ENCODE data around the gene QRFP. TPM values are rescaled to one million over a fixed set of nuclear protein-coding genes. Genes with fewer than 3 reads are reported as not detected.

Gene QRFP
- total and polyA plus RNA-seq, 2 of the 8 experiments (the other 6 are each of a cell fraction or from before 2014, with no cell fraction given) = not detected

- H3K79me2 ChIP-seq (ENCODE audit: control insufficient read depth in 1 of 2, insufficient read depth in 2 of 2, low read length in 2 of 2) = no peaks in the 10 kb centered on the region
- H2BK15ac ChIP-seq (ENCODE audit: low read length) = no peak overlapping the region
- H3K9me3 ChIP-seq (ENCODE audit: insufficient read depth in 2 of 2, low read depth in 1 of 2, low read length in 1 of 2) = no peaks in the 10 kb centered on the region
- no peaks in the 10 kb centered on the region for H3K79me1 ChIP-seq (ENCODE audit: low read depth, low read length)
- H3K27ac ChIP-seq (ENCODE audit: low read depth, low read length) = no peak overlapping the region
- H2BK5ac ChIP-seq (ENCODE audit: low read depth, low read length) = no peak overlapping the region
- POLR2A ChIA-PET (ENCODE audit: partially characterized antibody) = interaction anchor here (1.3 kb wide), 1 partner anchor 88 kb away, joined by 3 read pairs; no protein-coding TSS in a partner anchor
- 90% methylated on average over 10 of the region's 19 CpGs; no CpG with 5 or more reads in 1 of the 2 experiments for WGBS, 2 experiments (ENCODE audit: extremely low coverage in 1 of 2, insufficient coverage in 1 of 2, insufficient read length in 1 of 2, insufficient replicate concordance in 2 of 2, low coverage in 1 of 2, low lambda C conversion rate in 2 of 2, missing lambda C conversion rate in 1 of 2)
- no peaks in the 10 kb centered on the region for H3K23me2 ChIP-seq (ENCODE audit: low read depth, low read length)
- H3K9ac ChIP-seq (replicated peaks in 1 of 4; ENCODE audit: extremely low read depth in 1 of 4, low read depth in 3 of 4, low read length in 3 of 4) = no peak overlapping the region
- no peak overlapping the region for H3K14ac ChIP-seq (ENCODE audit: insufficient read length)
- no peak overlapping the region for H2AFZ ChIP-seq (ENCODE audit: low read length)
- H3K4me2 ChIP-seq (ENCODE audit: insufficient read depth in 1 of 2, low read depth in 2 of 2, low read length in 2 of 2) = no peak overlapping the region
- H3K18ac ChIP-seq (ENCODE audit: extremely low read depth, low read length) = no peak overlapping the region
- no peak overlapping the region for H4K91ac ChIP-seq (replicated peaks; ENCODE audit: insufficient read length, low read length)
- H4K5ac ChIP-seq (ENCODE audit: insufficient read length, low read depth, low read length) = no peak overlapping the region
- H3K27me3 ChIP-seq (replicated peaks in 1 of 4; ENCODE audit: control insufficient read depth in 3 of 4, extremely low read depth in 1 of 4, insufficient read depth in 3 of 4, low read length in 3 of 4) = no peaks in the 10 kb centered on the region
- no peak overlapping the region for H3K4ac ChIP-seq (replicated peaks; ENCODE audit: insufficient read length, low read depth, low read length)
- H3K4me1 ChIP-seq (replicated peaks in 1 of 4; ENCODE audit: control insufficient read depth in 3 of 4, insufficient read depth in 4 of 4, low read length in 3 of 4) = peaks cover 0 to 8% (median 0%) of the 10 kb centered on the region in 4 experiments; a peak in 5 of 7 replicates
- H3K56ac ChIP-seq (replicated peaks; ENCODE audit: insufficient read length, low read depth, low read length) = no peak overlapping the region
- no peak overlapping the region for H2AK5ac ChIP-seq (ENCODE audit: low read depth, low read length)
- H3K23ac ChIP-seq (ENCODE audit: insufficient read length) = no peak overlapping the region
- no peaks in the 10 kb centered on the region for H3K36me3 ChIP-seq (ENCODE audit: control insufficient read depth in 2 of 4, insufficient read depth in 4 of 4, low read length in 3 of 4)
- H2BK120ac ChIP-seq (replicated peaks; ENCODE audit: low read depth, low read length) = no peak overlapping the region
- DNase-seq (ENCODE audit: low read depth in 1 of 2, low spot score in 2 of 2) (no peak), FAIRE-seq (no peak)
- peak overlapping the region; percentile 68; the same call in 1 of the 2 replicates for H4K8ac ChIP-seq (ENCODE audit: extremely low read depth, insufficient read depth, low read length)
- H2BK12ac ChIP-seq (ENCODE audit: low read depth, low read length) = no peak overlapping the region
- no peak overlapping the region for H2BK20ac ChIP-seq (ENCODE audit: low read length)
- peaks cover 0 to 2% of the 10 kb centered on the region in 2 experiments for H4K20me1 ChIP-seq (replicated peaks in 1 of 2; ENCODE audit: control insufficient read depth in 1 of 2, insufficient read depth in 2 of 2, low read length in 2 of 2)
- CTCF ChIA-PET (ENCODE audit: partially characterized antibody) = interaction anchor here (0.9 to 3.8 kb wide), 4 partner anchors 24 to 43 kb away, joined by 3 to 12 read pairs (median 5); no protein-coding TSS in a partner anchor
- no peak for TF ChIP-seq SIRT6 (IDR thresholded peaks at IDR 0.05; ENCODE audit: low read length)
- TF ChIP-seq EGR1 (IDR thresholded peaks at IDR 0.05; ENCODE audit: borderline replicate concordance, low read depth, low read length) = 0 out of 2 replicates have a peak, but pooled peaks have one; percentile 26
- TF ChIP-seq SIN3A (conservative IDR thresholded peaks at IDR 0.05 in 1 of 2, IDR thresholded peaks at IDR 0.05 in 1 of 2; ENCODE audit: low read depth in 1 of 2, low read length in 2 of 2) = no peak
- no peak for TF ChIP-seq GABPA (IDR thresholded peaks at IDR 0.05; ENCODE audit: borderline replicate concordance, insufficient read depth, low read length)
- H3K4me3 ChIP-seq (ENCODE audit: extremely low read depth in 1 of 4, insufficient read depth in 2 of 4, low read depth in 3 of 4, low read length in 4 of 4) = no peak overlapping the region
These were observed 12.3 kb upstream of the QRFP start for GRCh38 chr9:130908878-130909355.

Measured in H1 (cell line).